Left ventricle myocardium superior (tissue), 1 donor: ENCODE data around the gene PPP1R36. TPM values are rescaled to one million over a fixed set of nuclear protein-coding genes. Genes with fewer than 3 reads are reported as not detected.
"Not testable (repeated sequence)": the region's sequence is repeated elsewhere in the genome, so short reads cannot be mapped to it uniquely, and the experiment has no call there.

ENCODE experiments used
- ATAC-seq: fragments of 200-7000 bp; cut with Tn5 transposase; one replicate; pipeline ENCODE4 v1.9.1; 2020; ENCODE audit warnings: mild to moderate bottlenecking, moderate library complexity
- DNase-seq: peaks from one replicate; pipeline ENCODE4 v3.0.0-alpha.2; 2020
- intact Hi-C: fragments of 100-400 bp; cut with micrococcal nuclease; formaldehyde crosslinking; loops from one replicate; pipeline ENCODE4 v1.11.0; 2022
- total RNA-seq: library from RNA; stranded (reverse); fragmentation: NEBNext Ultra II Directional; extraction: Animal tissue kit (Norgen Biotek cat#: 25700); gene quantifications from one replicate; pipeline ENCODE4 v1.2.1, GENCODE V29; 2021
- donor health status: DM: no; HTN: yes; CAD: no; lungs with severe emphysema.

PPP1R36 gene
- total RNA-seq, 1 donor from 2014 or later: not detected

DNA sequence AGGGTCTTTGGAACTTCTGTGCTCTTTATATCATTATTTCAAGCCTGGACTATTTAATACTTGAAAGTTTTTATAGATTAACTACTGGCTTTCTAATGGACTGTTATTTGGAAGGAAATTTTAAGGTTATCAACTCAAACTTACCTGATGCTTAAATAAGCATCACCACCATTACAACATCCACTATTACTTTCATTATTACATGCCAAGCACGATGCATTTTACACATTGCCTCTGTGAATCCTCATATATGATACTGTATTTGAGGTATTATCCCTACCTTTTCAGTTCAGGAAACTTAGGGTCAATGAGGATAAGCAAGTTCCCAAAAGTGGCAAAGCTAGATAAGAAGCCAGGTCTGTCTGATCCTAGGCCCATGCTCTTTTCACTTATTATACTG, 32.8 kb upstream of the PPP1R36 start:
- intact Hi-C loops: no loop called here
- ATAC-seq: no peak
- no peak for DNase-seq

DNA sequence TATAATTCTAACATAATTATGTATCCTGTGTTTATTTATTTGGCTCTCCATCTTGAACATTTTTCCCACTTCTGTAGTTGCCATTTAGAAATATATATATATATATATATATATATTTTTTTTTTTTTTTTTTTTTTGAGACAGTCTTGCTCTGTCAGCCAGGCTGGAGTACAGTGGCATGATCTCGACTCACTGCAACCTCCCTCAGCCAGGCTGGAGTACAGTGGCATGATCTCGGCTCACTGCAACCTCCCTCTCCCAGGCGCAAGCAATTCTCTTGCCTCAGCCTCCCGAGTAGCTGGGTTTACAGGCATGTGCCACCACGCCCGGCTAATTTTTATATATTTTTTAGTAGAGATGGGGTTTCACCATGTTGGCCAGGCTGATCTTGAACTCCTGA, 32.1 kb upstream of the PPP1R36 start:
- intact Hi-C loops, DNase-seq, ATAC-seq: not testable (repeated sequence)

DNA sequence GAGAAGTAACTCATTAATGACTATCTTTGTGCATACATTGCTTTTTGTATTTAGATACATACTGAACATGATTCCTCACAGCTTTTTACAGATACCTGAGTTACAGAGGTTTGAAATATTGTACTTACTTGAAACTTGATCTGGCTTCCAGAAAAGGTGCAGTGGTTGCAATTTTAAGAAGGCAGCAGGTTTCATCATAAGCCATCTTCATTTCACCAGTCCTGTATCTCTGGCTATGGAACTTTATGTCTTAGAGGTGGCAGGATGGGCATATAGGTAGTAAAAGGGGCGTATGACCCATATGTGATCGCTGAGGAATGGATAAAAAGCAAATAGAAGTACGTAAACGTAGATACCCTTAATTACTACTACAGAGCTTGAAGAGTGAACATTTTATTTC, 31.5 kb upstream of the PPP1R36 start:
- intact Hi-C loops: no loop called here
- DNase-seq: no peak

DNA sequence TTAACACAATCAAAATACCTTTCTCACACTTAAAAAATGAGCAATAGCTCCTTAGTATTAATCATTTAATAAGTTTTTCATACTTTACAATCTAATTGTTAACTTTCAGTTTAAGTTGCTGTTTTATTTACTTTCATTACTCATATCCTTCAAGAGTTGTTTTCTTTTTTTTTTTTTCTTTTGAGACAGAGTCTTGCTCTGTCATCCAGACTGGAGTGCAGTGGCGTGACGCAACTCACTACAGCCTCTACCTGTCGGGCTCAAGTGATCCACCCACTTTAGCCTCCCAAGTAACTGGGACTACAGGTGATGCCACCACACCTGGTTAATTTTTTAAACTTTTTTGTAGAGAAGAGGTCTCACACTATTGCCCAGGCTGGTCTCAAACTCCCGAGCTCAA, 29.1 kb upstream of the PPP1R36 start:
- ATAC-seq: no peak
- intact Hi-C loops: no loop called here

More for the DNA sequence above, 31.5 kb upstream of the PPP1R36 start:
- no peak for ATAC-seq

DNA sequence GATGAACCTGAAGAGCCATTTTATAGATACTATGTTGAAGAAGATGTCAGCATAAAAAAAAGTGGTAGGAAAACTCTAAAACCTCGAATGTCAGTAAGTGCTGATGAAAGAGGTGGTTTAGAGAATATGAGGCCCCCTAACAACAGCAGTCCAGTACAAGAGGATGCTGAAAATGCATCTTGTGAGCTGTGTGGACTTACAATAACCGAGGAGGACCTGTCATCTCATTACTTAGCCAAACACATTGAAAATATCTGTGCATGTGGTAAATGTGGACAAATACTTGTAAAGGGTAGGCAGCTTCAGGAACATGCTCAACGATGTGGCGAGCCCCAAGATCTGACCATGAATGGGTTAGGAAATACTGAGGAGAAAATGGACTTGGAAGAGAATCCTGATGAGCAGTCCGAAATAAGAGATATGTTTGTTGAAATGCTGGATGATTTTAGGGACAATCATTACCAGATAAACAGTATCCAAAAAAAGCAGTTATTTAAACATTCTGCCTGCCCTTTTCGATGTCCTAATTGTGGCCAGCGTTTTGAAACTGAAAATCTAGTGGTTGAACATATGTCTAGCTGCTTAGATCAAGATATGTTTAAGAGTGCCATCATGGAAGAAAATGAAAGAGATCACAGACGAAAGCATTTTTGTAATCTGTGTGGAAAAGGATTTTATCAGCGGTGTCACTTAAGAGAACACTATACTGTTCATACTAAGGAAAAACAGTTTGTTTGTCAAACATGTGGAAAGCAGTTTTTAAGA, 27.0 kb upstream of the PPP1R36 start:
- ATAC-seq (no peak), DNase-seq (no peak)
- intact Hi-C loops: no loop called here

More for the DNA sequence above, 29.1 kb upstream of the PPP1R36 start:
- DNase-seq: no peak

DNA sequence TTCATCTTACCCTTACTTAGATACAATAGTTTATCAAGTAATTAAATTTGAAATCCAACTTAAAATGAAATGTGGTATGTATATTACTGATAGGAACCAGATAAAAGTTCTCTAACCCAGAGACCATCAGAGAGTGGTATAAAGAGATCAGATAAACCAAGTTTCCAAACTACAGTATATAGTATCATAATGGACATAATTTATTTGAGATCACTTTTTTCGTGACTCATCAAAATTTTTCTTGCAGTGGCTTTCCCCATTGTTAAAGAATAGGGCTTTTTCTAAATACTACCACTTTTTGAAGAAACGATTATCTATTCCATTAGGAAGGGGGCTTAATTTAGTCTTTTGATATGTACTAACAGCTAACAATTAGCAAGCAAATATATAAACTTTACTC, 24.4 kb upstream of the PPP1R36 start:
- no peak for DNase-seq
- intact Hi-C loops: no loop called here
- no peak for ATAC-seq

DNA sequence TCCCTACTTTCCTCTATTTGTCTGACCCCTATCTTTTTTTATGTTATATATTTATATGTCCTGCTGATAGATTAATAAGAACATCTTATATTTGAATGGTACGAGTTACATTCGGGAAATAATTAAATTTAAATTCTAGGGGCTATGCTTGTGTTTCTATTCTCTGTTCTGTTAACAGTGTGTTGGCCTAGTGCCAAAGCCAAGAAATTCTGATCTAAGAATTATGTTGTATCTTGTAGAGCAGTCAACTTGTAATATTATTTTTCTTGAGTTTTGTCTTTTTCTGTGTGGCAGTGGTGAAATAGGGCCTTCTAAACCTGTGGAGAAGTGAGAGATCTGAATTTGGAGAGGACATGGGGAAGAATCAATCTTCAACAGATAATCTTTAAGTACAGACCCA, 18.2 kb upstream of the PPP1R36 start:
- ATAC-seq (no peak), DNase-seq (no peak)
- intact Hi-C loops: no loop called here

DNA sequence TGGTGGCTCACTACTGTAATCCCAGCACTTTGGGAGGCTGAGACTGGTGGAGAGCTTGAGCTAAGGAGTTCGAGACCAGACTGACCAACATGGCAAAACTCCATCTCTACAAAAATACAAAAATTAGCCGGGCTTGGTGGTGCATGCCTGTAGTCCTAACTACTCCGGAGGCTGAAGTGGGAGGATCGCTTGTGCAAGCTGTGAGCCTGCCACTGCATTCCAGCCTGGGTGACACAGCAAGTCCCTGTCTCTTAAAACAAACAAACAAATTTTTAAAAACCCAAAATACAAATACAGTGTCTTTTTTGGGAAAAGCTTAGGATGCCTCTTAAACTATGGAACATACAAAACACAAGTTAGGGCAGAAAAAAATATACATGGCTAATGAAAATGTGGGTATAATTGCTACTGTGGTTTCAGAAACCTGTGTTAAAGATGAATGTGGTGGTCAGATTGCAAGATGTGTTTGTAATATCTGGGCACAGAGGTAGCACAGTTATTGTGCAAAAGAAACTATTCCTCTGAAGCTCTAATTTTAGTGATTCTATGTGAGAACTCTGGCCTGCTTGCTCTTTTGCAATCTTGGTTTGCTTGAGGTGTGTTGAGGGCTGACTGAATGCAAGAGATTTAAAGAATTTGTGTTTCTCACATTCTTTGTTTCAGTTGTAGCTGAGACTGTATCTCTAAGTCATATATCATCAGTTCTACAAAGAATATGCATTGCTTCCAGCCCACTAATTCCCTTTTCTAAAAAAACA, 13.1 kb upstream of the PPP1R36 start:
- DNase-seq (no peak), ATAC-seq (no peak)
- intact Hi-C loops: no loop called here

DNA sequence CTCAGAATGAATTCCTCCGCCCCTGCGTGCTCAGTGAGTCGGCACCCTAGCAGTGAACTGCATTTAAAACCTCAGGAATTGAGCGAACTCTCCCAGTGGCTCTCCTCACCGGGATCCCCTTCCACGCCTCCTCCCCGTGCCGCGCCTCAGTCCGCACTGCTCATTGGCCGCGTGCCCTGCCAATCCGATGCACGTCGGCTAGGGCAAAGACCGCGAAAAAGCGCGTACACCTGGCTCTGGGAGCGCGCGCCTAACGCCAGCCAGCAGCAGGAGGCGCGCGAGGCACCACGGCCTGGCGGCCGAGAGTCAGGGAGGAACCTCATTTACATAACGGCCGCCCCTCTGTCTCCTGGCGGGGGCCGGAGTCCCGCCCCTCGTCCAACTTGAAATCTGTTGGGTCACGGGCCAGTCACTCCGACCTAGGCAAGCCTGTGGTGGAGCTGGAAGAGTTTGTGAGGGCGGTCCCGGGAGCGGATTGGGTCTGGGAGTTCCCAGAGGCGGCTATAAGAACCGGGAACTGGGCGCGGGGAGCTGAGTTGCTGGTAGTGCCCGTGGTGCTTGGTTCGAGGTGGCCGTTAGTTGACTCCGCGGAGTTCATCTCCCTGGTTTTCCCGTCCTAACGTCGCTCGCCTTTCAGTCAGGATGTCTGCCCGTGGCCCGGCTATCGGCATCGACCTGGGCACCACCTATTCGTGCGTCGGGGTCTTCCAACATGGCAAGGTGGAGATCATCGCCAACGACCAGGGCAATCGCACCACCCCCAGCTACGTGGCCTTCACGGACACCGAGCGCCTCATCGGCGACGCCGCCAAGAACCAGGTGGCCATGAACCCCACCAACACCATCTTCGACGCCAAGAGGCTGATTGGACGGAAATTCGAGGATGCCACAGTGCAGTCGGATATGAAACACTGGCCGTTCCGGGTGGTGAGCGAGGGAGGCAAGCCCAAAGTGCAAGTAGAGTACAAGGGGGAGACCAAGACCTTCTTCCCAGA, 9.3 kb upstream of the PPP1R36 start, which contains the start of gene HSPA2:
Gene HSPA2, plus strand, starts transcription at position 534 of the 995 bp plus-strand sequence. Its CDS starts 109 bp downstream, at position 643.
- intact Hi-C loops: loop anchor here (10.0 kb wide), 1 partner anchor 94 kb away; no protein-coding TSS in a partner anchor
- ATAC-seq (peak; percentile 98), DNase-seq (peak; percentile 99)

DNA sequence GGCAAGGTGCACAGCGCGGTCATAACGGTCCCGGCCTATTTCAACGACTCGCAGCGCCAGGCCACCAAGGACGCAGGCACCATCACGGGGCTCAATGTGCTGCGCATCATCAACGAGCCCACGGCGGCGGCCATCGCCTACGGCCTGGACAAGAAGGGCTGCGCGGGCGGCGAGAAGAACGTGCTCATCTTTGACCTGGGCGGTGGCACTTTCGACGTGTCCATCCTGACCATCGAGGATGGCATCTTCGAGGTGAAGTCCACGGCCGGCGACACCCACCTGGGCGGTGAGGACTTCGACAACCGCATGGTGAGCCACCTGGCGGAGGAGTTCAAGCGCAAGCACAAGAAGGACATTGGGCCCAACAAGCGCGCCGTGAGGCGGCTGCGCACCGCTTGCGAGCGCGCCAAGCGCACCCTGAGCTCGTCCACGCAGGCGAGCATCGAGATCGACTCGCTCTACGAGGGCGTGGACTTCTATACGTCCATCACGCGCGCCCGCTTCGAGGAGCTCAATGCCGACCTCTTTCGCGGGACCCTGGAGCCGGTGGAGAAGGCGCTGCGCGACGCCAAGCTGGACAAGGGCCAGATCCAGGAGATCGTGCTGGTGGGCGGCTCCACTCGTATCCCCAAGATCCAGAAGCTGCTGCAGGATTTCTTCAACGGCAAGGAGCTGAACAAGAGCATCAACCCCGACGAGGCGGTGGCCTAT, 8.3 kb upstream of the PPP1R36 start:
- no peak for ATAC-seq
- intact Hi-C loops: loop anchor here (10.0 kb wide), 1 partner anchor 93 kb away; no protein-coding TSS in a partner anchor
- DNase-seq: peak; percentile 47

DNA sequence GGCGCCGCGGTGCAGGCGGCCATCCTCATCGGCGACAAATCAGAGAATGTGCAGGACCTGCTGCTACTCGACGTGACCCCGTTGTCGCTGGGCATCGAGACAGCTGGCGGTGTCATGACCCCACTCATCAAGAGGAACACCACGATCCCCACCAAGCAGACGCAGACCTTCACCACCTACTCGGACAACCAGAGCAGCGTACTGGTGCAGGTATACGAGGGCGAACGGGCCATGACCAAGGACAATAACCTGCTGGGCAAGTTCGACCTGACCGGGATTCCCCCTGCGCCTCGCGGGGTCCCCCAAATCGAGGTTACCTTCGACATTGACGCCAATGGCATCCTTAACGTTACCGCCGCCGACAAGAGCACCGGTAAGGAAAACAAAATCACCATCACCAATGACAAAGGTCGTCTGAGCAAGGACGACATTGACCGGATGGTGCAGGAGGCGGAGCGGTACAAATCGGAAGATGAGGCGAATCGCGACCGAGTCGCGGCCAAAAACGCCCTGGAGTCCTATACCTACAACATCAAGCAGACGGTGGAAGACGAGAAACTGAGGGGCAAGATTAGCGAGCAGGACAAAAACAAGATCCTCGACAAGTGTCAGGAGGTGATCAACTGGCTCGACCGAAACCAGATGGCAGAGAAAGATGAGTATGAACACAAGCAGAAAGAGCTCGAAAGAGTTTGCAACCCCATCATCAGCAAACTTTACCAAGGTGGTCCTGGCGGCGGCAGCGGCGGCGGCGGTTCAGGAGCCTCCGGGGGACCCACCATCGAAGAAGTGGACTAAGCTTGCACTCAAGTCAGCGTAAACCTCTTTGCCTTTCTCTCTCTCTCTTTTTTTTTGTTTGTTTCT, 7.6 kb upstream of the PPP1R36 start:
- ATAC-seq: no peak
- intact Hi-C loops: loop anchor here (10.0 kb wide), 1 partner anchor 93 kb away; no protein-coding TSS in a partner anchor
- DNase-seq: no peak

DNA sequence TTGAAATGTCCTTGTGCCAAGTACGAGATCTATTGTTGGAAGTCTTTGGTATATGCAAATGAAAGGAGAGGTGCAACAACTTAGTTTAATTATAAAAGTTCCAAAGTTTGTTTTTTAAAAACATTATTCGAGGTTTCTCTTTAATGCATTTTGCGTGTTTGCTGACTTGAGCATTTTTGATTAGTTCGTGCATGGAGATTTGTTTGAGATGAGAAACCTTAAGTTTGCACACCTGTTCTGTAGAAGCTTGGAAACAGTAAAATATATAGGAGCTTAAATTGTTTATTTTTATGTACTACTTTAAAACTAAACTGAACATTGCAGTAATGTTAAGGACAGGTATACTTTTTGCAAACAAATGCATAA, 6.9 kb upstream of the PPP1R36 start:
- DNase-seq (no peak), ATAC-seq (no peak)
- intact Hi-C loops: loop anchor here (10.0 kb wide), 1 partner anchor 92 kb away; no protein-coding TSS in a partner anchor

DNA sequence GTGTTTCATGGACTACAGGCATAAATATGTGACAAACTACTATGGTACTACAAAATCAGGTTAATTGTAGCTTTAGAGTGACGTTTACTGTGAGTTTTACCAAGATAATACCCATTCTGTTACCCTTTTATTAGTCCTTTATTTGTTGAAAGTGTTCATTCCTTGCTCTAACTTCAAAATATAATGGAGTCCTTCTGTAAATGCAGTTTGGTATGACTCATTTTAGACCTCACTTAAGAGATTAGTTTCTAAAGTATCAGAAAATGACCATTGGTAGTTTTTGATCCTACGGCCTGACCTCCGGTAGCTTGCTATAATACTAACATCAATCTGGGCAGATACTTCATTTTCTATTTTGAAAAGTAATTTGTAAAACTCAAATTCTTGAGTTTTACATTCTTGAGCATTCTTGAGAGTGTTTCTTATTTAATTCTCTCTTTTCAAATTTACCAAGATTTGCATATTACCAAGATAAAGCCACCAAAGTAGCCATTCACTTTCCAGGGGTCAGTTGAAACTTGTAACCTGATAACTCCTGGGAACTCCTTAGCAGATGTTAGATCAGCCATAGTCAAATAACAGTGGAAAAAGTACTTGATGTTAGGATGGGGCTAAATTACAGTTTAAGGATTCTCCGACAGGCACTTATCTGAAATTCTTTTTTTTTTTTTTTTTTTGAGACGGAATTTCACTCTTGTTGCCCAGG, 5.0 kb upstream of the PPP1R36 start:
- ATAC-seq (no peak), DNase-seq (no peak)
- intact Hi-C loops: loop anchor here (10.0 kb wide), 1 partner anchor 90 kb away; no protein-coding TSS in a partner anchor

DNA sequence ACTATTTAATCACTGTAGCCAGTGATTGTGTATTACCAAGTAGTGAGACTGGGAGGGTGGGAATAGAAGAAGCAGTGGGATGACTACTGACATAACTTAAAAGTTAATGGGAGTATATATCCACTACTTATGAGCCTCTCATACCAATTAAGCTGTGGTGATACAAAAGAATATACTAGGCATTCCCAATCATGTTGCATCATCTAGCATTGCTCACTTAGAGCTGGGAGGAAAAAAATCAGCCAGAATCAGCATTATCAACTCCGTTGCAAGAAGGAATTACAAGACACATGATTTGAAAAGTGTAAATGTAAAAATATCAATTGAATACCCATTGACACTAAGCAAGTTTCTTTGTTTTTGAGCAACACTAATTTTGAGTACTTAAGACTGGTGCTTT, 745 bp upstream of the PPP1R36 start:
- intact Hi-C loops: loop anchor here (10.0 kb wide), 1 partner anchor 86 kb away; no protein-coding TSS in a partner anchor
- DNase-seq (no peak), ATAC-seq (no peak)

DNA sequence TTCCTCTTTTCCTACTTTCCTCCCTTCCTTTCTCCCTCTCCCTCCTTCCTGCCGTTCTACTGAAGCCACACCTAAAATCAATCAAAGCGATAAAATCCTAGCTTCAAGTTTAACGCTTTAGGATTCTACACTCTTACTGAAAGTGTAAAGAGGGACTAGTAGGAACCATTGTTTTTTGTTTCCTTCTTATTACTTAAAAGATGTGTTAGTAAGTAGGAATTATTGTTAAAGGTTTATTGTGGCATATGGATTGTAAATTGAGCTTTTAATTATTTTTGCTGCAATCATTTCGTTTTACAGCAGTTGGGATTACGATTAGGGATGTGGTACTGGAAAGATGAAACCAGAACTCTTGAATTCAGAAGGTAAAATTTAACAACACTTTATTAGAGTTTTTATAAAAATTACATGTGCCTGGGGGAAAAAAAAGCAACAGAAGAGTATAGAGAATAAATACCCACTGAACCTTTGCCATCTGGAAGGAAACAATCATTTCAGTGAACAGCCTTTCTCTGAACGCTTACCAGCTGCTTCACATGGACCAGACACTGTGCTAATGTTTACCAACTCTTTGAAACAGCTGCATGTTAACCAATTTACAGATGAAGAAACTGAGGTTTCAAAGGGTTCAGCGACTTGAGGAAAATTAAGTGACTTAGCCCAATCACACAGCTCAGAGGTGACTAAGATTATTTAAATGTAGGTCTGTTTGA, 1.0 kb downstream of the PPP1R36 start:
- ATAC-seq: no peak
- intact Hi-C loops: no loop called here
- DNase-seq: no peak

DNA sequence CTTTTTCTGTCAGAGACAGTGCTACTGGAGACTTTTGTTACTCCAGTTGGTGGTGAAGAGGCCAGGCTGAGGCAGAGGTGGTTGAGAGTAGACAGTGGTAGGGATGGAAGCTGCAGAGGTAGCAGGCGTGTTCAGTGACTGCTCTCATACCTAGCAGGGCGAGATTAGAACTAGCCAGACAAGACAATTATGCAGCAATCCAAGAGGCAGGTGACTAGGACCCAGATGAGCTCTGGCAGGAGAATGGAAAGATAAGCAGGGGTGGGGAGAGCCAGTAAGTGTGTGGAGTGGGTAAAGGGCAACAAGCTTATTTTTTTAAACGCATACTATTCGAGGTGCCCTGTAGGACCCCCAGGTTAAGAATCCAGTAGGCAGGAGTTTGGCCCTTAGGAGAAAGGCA, 4.8 kb downstream of the PPP1R36 start:
- ATAC-seq: no peak
- intact Hi-C loops: no loop called here

More for the DNA sequence above, 4.8 kb downstream of the PPP1R36 start:
- no peak for DNase-seq
